Cerebellar cortex (tissue), 1 donor: Measurements from ENCODE around the gene POU2AF2.
"Not testable (repeated sequence)": the region's sequence is repeated elsewhere in the genome, so short reads cannot be mapped to it uniquely, and the experiment has no call there.

Source experiments
- DNase-seq: peaks from one replicate; pipeline ENCODE4 v3.0.0-alpha.2; 2015; ENCODE audit warnings: low spot score

POU2AF2 gene

DNA sequence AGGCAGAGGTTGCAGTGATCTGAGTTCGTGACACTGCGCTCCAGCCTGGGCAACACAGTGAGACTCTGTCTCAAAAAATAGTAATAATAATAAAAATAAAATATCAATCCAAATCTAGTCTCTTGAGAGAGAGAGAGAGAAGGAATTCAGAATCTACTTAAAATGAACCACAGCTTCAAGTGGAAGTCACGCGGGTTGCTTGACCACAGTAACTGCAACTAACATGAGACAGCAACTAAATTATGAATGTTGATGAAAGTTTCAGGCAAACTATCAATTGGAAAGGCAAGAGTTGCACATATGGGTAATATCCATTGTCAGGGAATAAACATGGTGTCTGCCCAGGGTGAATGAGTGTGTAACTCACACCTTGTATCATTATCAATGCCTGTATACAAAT is 12.5 kb downstream of the POU2AF2 start:
- no peak for DNase-seq

DNA sequence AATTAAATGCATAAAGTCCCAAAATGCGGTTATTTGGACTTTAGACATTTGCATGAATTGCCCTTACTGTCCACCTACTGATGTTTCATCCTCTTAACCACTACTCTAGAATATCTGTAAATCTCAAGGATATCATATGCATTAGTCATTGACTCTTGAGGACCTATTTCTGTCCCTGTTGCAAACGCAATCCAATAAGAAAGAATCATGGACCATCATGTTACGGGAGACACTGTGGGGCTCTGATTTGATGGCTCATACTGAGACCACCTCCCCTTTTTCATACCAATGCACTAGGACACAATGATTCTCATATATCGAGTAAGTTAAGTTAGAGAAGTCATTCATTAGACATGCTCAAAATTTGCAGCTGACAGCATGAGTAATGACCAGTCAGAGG is 14.4 kb downstream of the POU2AF2 start:
- no peak for DNase-seq

DNA sequence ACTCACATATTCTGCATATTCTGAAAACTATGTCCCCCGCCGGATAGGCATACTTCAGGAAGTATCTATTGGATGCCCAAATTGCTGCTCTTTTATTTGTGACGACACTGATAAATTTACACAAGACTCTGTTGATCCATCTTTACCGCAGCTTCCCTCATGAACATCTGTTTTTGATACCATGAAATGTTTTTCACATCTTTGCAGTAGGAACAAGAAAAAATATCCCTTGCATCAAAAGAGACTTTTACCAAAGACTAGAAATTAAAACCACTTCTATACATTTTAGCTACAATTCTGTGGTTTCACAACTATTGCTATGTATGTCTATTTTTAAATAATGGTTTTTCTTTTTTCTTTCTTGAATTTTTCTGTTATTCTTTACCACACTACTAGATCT is 15.3 kb downstream of the POU2AF2 start:
- no peak for DNase-seq

DNA sequence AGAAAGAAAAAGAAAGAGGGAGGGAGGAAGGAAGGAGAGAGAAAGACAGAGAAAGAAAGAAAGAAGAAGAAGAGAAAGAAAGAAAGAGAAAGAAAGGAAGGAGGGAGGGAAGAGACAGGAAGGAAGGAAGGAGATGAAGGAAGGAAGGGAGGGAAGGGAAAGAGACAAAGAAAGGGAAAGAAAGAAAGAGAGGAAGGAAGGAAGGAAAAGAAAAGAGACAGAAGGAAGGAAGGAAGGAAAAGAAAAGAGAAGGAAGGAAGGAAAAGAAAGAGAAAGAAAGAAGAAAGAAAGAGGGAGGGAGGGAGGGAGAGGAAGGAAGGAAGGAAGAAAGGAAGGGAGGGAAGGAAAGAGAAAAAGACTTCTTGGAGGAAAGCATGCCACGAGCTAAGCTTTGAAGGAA is 19.1 kb downstream of the POU2AF2 start:
- no peak for DNase-seq

DNA sequence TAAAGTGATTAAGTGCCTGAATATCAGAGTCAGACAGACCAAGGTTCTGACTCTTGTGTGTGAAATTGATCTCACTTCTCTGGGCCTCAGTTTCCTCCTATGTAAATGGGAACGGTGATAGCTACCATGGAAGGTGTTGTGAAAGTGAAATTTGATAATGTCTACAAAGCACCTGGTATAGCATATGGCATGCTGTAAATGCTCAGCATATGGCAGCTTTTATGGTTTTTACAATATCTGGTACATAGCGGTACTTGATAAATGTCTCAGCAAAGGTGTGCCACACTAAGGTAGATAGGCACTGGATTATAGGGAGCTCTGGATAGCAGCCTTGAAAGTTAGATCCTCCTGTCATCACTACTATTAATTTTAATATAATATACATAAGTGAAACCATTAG is 19.9 kb downstream of the POU2AF2 start:
- DNase-seq = no peak

DNA sequence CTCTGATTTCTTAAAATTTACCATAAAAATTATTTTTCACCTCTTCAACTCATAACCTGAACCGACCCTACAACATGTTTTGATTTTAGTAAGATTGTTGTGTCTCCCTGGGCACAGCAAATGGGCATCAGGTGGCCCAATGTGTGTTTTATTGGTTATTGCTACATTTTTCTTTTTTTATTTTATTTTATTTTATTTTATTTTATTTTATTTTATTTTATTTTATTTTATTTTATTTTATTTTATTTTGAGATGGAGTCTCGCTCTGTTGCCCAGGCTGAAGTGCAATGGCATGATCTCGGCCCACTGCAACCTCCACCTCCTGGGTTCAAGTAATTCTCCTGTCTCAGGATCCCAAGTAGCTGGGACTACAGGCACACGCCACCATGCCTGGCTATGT is 22.8 kb downstream of the POU2AF2 start:
- DNase-seq = not testable (repeated sequence)

DNA sequence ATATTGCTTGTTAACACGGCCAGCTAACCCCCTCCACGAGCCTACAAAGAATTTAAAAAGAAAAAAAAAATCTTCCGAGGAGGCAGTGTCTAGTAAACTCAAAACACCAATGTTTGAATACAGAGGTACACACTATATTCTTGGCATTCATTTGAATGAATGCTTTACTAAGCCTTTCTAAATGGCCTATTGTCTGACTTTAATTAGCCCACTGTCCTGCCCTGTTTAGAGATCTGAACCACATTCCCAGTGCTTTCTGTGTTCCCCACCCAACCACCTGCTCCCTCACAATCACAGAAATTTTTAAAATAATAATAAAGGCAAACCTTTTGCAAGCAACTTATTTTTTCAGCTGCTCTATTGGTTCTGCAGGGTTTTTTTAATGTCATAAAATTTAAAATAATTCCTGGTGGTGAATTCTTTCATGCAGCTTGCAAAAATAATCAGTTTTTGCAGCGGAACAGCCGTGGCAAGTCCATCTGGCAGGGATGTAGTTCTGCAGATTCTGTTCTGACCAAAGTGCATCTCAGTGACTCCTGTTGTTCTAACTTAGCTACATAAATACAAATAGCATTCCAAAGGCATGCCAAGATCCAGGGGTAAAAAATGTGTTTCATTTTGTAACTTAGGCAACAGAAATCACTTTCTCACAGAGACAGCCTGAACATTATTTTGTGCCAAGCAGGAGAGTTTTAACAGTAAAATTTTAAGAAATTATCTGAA is 23.8 kb downstream of the POU2AF2 start:
- DNase-seq = no peak

DNA sequence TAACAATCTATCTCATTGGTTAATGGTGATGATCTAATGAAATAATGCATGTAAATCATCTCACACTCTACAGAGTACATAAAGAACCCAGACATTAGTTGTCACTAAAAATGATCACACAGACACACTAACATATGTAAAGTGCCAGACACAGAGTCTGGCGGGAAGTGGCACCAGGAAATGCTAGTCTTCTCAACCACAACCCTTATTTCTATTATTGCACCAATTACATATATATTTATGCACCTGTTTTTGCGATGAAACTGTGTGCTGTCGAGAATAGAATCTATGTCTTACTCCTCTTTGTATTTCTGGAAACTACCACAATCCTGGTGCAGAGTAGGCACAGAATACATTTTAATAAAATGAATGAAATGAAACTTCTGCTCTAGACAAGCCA is 26.9 kb downstream of the POU2AF2 start:
- DNase-seq = no peak

DNA sequence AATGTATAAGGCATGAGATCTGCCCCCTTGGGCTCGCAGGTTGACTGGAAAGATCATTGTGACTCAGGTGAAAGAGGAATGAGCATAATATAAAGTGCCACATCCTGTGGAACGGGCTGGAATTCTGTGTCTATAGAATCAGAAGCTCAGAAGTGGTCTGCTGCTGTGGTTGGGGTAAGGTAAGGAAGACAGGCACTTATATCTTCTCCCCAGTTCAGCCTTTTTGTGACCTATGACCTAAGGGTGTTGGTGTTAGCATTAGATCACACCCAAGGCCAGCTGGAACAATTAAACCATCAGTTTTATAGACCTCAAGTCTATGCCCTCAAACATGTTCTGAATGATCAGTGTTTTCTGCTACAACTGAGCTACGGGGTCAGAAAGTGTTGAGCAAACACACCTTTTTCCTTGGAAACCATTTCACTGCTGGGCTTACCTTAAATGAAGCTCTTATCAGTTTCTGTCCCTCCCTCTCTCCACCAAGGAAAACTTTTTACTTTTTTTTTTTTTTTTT is 37.1 kb downstream of the POU2AF2 start:
- DNase-seq = no peak

DNA sequence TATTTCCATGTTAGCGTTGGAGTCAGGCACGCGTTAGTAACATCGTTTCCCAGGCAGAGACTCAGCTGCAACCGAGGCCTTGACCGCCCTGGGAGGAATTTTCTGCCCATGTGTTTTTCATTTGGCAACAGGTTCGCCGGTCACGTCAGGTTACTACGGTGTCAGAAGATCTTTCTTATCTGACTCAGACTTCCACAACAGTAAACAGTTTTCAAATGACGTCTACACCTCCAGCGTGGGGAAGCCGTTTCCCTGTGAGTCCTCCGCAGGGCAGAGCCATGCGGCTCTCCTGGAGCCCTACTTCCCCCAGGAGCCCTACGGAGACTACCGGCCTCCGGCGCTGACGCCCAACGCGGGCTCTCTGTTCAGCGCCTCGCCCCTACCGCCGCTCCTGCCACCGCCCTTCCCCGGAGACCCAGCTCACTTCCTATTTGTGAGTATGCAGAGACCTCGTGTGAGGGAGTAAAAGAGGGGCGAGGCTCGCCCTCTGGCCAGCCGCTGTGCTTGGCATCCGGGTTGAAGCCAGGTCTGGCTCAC is 38.5 kb downstream of the POU2AF2 start:
- no peak for DNase-seq

DNA sequence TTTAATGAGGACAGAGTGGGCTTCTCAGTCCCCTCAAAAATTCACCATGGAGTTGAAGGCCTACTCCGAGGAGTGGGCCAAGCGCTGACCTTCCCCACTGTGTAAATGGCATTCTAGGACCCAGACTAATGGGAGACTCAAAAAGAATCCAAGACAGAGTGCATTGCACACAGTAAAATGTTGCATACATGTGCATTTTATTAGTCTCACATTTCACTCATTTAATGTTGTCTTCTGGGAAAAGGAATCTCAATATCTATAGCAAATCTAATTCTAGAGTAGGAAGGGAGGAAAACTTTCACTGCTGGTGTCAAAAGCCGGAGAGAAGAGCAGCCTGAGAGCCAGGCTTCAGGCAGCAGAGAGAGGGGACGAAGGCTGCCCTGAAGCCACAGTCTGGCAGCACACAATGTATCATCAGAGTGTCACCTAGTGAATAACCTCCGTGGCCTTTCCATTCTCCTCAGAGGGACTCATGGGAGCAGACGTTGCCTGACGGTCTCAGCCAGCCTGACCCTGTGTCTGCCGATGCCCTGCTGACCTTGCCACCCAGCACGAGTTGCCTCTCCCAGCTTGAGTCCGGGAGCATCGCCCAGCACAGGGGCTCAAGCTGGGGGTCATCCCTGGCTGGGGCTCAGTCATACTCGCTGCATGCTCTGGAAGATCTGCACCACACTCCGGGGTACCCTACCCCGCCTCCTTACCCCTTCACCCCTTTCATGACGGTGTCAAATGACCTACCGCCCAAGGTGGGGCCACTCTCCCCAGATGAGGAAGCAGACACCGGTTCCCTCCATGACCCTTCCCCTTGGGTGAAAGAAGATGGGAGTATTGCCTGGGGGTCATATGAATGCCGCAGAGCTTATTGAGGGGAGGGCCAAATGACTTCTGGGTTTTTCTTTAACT is 39.9 kb downstream of the POU2AF2 start:
- DNase-seq = no peak

DNA sequence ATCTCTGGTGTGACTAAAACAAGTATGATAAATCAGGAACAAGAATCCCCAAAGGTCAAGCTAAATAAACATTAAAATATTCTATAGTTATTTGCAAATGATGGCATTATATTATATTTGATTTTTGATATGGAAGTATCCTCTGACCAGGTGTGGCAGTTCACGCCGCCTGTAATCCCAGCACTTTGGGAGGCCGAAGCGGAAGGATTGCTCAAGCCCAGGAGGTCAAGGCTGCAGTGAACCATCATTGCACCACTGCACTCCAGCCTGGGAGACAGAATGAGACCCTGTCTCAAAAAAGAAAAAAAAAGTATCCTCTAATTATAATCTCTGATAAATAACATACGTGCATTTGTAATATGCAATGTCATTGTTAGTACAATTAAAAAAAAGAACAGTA is 46.2 kb downstream of the POU2AF2 start:
- DNase-seq = no peak

DNA sequence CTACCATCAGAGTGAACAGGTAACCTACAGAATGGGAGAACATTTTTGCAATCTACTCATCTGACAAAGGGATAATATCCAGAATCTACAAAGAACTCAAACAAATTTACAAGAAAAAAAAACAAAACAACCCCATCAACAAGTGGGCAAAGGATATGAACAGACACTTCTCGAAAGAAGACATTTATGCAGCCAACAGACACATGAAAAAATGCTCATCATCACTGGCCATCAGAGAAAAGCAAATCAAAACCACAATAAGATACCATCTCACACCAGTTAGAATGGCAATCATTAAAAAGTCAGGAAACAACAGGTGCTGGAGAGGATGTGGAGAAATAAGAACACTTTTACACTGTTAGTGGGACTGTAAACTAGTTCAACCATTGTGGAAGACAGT is 46.9 kb downstream of the POU2AF2 start:
- DNase-seq = not testable (repeated sequence)

DNA sequence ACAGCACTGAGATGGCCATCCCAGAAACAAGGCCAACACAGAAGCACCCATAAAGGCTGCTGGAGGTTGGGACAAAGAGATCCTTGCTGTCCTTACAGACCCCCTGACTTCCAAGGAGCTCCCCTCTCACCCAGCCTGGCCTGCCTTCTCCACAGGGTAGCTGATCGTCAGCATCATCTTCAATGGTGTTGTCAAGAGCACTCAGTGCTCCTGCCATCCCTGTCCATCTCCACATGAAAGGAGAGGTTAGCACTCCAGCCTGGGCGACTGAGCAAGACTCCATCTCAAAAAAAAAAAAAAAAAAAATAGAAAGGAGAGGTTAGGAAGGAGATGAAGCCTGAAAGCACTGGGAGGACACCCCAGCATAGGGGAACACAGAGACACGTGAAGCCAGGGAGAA is 50.7 kb downstream of the POU2AF2 start:
- DNase-seq = no peak

DNA sequence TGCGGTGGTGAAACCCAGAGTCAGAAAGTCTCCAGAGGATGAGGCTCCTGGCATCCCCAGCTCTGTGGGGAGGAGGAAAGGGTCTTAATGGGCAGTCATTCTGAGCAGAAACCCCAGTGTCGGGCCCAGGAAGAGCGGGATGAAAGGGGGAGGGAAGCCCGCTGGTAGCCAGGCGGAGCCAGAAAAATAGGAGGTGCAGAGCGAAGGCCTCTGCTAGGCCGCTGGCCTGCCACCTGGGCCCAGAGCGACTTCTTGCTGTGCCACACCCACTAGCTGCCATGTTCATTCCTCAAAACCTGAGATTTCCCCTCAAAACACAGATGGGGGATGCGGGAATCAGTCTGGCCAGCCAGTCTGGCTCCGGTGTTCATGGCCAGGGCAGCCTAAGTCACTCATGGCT is 52.2 kb downstream of the POU2AF2 start:
- no peak for DNase-seq

DNA sequence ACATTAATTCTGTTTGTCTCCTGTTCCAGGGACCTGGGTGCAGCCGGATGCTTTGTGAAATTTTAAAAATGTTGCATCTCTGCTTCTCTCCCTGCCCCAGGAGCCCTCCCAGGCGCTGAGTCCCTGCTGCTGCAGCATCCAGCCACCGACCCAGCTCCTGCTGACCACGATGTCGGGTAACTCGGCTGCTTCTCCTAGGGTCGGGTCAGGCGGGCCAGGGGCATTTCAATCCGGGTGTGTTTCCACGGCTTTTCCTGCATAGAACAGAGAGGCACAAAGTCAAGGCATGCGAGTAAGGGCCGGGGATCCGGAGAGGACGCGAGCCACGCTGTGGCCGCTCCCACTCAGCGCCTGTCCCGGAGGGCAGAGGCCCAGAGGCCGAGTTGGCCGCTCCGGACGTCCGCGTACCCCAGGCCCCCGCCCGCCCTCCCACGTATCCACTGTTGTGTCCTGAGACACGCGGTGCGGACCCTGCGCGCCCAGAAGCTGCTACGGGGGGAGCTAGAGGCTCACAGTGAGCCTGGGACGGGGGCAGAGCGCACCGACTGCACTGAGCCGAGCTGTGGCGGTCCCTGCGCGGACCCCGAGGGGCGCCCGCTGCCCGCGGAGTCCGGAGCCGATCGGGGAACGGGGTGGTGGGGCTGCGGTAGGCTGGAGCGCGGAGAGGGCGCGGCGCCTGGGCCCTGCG is 53.0 kb downstream of the POU2AF2 start, which contains the start of gene POU2AF3:
Gene POU2AF3, plus strand, starts transcription at position 134 of the 688 bp plus-strand sequence. Its CDS starts 36 bp downstream, at position 170.
- no peak for DNase-seq

DNA sequence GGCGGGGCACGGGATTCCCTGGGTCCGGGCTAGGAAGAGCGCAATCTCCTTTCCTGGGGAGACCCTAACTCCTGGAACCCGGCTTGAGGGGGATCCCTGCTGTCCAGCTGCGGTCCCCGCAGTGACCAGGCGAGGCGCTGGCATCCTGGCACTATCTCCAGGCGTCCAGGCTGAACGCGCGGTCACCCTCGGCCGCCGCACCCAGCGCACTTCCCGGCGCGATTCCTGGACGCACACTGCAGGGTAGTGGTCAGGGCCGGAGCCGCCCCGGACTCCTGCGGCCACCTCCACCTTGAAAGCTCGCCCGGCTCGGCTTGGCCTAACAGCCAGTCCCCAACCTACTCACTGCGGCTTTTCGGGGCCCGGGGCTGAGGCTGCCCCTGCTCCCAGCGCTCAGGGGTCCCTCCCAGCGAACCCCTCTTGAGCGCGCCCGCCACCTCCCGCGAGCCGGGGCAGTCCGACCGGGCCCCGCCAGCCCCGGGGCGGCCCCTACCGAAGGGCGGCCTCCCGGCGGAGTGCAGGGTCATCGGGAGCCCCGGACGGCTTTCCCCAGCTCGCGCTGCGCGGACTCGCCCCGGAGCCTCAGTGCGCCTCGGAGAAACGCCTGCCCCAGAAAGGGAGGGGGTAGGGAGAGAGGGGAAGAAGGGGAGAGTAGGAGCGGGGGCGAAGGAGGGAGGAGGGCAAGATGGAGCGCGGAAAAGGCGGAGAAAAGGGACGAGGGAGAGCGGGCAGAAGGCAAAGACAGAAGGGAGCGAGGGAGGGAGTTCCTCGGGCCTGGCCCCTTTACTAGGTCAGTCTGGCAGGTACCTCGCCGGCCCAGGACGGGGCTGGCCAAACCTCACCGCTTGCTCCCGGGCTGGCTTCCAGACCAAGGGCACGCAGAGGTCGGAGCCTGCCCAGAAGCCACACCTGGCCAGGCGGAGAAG is 53.8 kb downstream of the POU2AF2 start:
- peak; percentile 22 for DNase-seq

DNA sequence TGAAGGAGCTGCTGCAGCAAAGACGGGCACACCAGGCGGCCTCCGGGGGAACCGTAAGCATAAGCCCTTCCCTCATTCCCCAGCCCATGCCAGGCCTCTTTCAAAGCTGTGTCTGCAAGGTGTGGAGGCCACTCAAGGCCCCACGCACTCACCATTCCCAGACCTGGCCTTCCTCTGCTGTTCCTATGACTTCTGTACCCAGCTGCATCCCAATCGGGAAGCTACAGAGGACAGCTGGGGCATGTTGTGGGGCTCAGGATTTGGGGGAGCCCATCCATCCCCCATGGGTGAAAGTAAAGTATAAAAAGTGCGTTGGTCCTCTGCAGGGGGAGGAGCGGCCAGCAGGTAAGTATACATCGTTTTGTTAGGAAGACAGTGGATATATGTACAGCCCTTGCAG is 55.0 kb downstream of the POU2AF2 start:
- no peak for DNase-seq

DNA sequence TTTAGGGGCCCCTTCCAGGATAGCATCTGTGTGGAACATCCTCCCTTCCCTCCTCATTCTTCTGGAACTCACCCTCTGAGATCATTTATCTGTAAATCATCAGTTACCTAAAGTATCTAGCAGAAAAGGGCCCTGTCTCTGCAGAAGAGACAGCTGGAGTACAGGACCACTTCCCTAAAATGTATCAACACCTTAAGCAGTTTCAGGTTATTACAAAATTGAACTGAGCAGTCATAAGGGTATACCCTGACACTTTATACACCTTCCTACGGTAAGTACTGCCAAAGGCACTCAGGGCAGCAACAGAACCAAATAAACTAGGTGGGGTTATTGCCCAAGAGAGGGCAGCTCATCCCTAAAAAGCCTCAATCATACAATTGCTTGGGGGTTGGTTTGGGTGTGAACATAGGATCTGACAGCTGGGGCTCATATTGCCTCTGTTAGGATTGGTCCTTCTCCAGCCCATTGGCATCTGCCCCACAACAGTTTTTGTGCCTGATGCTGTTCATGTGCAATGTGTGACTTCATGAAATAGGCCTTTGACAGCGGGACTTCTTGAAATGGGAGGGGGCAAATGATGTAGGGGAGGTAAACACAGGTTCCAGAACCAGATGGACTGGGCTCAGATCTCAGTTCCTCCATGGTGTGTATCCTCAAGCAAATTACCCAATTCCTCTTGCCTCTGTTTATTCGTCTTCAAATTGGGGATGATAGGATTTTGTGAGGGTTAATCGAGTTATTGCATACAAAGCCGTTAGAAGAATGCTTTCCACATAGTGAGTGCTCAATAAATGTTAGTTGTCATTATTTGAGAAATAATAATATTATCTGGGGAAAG is 55.7 kb downstream of the POU2AF2 start:
- DNase-seq = no peak

DNA sequence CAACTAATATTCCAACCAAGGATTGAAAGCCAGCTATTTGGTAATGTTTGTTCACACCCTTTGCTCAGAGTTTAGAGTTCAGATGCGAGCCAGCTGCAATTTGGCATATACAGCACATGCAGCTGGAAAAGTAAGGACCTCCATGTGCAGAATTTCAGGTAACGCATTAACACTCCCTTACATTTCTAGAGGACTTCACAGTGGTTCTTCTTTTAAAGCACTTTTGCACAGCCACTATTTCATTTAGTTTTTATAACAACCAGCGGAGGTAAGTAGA is 56.3 kb downstream of the POU2AF2 start:
- no peak for DNase-seq
